NCI-H345 (cell line): ENCODE data around the gene CALD1.

Experiments used
- DNase-seq: peaks from one replicate; lab custom pipeline; 2025; lab: John Stamatoyannopoulos, UW

Gene CALD1

DNA sequence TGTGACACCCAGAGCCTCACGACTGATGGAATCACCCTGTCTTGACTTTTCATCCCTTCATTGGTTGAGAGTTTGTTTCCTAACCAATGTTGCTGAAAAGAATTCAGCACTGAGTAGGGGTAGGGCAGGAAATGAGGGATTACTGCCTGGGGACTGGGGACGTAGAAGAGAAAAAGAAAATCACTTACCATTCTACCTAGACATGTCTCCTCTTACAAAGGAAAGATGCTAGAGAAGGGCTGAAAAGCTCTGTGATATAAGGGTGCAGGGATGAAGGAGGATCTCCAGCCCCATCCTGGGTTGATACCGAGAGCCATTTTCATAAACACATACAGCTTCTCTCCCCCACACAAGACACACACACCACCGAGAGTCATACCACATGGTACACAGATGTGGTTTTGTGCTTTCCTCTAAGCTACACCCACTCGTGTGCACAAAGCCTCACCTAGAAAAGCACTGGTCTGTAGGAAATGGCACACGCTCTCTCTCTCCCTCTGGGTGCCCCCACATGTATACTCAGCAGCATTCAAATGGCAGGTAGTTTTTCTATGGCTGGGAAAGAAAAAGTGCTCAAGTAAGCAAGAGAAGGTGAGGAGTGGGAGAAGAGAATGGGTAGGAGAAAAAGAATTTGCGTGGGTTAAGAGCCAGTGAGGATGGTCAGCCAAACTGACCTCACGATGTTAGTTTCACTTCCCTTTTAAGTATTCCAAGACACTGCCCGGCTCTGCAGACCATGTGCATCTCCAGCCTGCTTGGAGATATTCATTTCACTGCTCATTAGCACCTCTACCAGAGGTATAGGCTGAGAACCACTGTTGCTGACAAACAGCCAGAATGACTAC, 85.8 kb downstream of the CALD1 start:
- no peak for DNase-seq

DNA sequence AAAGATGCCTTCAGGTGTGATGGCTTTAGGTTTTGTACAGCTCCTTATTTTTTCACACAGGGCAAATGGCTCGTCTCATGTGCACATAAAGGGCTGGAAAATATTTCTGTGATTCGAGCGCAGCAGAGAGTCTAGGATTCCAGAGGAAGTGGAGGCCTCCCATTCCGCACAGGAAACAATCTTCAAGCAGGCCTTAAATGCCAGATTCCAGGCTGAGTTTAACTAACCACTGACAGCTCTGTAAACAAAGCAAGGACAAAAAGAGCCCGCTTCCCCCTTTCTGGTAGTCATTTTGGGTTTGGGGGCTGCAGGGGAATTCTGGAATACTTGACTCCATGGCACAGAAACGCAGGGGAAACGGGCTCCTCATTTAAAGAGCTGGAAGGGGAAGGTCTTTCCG, 87.2 kb downstream of the CALD1 start:
- DNase-seq = no peak

DNA sequence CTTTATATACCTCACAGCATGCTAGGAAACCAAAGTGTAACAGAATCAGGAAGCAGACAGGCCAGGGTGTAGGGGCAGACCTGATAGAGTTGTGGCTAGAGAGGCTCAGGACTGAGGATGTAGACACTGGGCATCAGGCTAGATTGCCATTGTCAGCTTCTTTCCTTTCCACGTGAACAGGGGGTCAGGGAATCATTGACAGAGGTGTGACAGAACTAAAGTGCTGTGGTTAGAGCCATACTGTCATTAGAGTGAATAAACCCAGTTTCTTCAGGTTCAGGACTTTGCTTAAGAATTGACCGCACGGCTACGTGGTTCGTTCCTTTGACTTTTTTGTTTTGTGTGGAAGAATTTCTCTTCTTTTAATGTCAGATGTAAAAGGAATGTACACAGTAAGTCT, 90.7 kb downstream of the CALD1 start:
- no peak for DNase-seq

GRCh38 chr7:134870781-134871180, 91.3 kb downstream of the CALD1 start:
- no peak for DNase-seq

- DNase-seq = no peak
These were observed 93.8 kb downstream of the CALD1 start for GRCh38 chr7:134873253-134873652.

- DNase-seq = no peak
These were observed 95.0 kb downstream of the CALD1 start for GRCh38 chr7:134874407-134874806.

DNA sequence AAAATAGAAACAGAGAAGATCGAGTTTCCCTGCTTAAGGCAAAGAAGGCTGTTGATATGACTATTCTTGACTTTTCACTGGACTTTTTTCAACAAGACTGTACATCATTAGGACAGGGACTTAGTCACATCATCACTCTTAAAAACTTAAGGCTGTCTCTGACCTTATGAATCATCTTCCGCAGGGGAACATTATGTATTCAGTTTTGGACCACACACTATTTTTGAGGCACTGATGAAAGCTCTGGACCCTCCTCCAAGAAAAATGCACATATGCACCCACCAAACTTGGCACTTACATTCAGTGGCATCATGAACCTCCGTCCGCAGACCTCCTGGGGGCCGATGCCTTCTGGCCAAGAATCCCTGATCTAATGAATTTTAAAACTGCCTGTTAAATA, 96.4 kb downstream of the CALD1 start:
- no peak for DNase-seq

GRCh38 chr7:134878746-134879357, 99.4 kb downstream of the CALD1 start:
- no peak for DNase-seq

GRCh38 chr7:134879815-134880475, 100.5 kb downstream of the CALD1 start:
- DNase-seq = no peak

GRCh38 chr7:134882481-134882880, 103.0 kb downstream of the CALD1 start:
- DNase-seq = no peak

DNA sequence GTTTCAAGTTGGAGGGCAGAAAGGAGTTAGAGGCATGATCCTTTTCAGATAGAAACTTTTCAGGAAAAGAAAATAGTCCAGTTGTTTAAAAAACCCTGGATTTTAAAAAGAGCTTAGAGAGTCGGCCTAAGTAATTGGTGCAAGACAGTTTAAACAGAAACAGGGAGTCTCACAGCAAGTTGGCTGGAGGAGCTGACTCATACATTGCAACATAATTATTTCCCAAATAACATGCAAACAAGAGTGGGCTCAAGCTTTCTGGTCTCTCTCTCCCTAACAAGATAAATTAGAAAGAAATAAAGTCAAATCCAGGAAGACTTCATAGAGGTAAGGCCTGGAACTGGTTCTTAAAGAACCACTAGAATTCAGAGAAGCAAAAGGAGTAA, 106.5 kb downstream of the CALD1 start:
- no peak for DNase-seq

GRCh38 chr7:134886353-134887057, 107.1 kb downstream of the CALD1 start:
- DNase-seq = peak; percentile 77

DNA sequence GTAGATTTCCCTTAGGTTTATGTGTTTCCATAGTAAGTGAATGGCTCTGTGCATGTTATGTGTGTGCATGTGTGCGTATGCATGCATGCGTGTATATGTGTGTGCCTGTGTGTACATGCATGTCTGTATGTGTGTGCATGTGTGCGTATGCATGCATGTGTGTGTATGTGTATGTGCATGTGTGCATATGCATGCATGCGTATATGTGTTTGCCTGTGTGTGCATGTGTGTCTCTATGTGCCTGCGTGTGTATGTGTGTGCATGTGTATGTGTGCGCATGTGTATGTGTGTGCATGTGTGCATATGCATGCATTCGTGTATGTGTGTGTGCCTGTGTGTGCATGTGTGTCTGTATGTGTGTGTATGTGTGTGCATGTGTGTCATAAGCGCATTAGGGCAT, 108.1 kb downstream of the CALD1 start:
- no peak for DNase-seq

DNA sequence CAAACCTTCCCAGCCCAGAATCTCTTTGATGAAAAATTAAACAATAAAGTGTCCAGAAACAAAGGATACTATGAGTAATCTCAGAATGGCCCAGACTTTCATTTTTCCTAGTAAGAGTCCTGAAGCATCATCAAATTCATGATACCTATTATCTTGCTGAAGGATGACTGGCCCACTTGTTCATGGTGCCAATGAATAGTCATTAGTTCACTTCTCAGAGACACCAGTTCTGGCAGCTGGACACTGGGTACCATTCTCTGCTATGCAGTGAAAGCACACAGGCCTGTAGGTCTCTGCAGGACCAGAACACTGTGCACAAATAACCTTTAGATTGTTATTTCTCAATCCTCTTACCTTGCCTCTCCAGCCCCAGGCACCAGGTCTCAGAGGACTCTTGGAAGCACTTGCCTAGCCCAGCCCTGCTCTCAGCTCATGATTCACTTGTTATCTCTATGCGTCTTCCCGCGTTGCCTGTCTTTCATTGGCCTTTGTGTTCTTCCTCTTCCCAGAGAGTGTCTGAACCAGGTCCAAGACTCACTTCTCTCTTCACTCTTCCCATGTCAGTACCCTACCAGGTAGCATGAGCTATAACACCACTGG, 108.8 kb downstream of the CALD1 start:
- peak; percentile 5 for DNase-seq

DNA sequence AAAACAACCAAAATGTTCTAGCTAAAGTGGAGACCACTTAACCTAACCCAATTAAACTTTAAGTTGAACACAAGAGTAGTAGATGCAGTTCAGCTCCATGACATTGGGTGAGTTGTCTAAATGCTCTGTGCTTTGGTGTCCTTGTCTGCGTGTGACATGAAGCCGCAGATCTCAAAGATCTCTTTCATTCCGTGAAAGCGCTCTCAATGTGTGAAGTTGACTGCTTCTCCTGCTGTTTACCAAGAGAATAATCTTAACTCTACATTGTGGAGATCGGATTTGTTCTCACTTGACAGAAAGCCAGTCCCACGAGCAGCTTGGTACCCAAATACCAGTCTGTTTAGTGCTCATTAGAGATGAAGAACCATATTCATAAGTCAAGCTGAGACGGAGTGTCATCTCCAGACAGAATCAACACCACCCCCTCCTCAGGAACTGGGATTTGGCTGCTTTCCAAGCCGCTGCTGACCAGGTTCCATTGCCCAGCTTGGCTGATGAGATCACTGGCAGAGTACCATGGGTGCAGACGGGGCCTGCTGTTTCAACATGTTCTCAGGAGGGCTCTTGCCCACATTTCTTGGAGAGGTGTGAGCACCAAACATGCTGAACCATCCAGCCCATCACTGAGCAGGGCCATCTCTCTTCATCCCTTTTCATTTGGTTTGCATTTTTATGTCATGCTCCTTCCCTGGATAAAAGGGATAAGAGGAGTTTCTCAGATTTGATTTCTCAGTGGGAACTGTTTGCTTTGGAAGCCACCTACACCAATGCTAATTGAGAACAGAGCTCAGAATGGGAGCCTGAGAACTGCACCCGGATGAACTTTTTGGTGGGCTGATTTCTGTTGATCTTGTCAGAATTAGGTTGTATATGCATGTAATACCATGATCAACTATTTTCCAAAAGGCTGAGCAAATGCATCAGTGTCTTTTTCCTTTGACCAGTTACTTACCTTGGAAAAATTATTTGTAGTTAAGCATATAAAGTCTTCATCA, 111.1 kb downstream of the CALD1 start:
- peak; percentile 79 for DNase-seq

GRCh38 chr7:134891262-134891695, 111.8 kb downstream of the CALD1 start:
- peak; percentile 59 for DNase-seq

GRCh38 chr7:134891696-134892678, 112.6 kb downstream of the CALD1 start:
- no peak for DNase-seq

- no peak for DNase-seq
These were observed 113.5 kb downstream of the CALD1 start for GRCh38 chr7:134892963-134893362.

DNA sequence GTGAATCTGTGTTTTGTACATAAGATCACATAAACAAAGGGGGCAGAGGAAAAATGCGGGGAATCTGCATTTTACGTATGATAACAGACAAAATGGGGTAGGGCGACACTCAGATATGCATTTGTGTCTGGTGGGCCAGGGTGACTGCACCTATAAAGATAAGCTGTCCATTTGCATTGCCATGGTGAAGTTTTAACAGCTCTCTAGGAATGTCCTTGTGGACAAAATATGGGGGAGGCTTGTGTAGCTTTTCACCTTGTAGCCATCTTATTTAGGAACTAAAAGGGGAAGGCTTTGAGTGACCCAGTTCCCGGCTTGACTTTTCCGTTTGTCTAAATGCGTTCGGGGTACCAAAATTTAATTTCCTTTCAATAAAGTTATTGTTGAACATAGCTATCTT, 114.5 kb downstream of the CALD1 start:
- DNase-seq = no peak

GRCh38 chr7:134894928-134895327, 115.5 kb downstream of the CALD1 start:
- no peak for DNase-seq
